NCI-H1436 treated with DMSO at 0.1 percent for 48 hours (cell line): ENCODE results near the gene RTN4RL1.
"Not testable (repeated sequence)": the region's sequence is repeated elsewhere in the genome, so short reads cannot be mapped to it uniquely, and the experiment has no call there.

Experiments used
- DNase-seq: peaks from one replicate; lab custom pipeline; 2025; lab: John Stamatoyannopoulos, UW

Gene RTN4RL1

DNA sequence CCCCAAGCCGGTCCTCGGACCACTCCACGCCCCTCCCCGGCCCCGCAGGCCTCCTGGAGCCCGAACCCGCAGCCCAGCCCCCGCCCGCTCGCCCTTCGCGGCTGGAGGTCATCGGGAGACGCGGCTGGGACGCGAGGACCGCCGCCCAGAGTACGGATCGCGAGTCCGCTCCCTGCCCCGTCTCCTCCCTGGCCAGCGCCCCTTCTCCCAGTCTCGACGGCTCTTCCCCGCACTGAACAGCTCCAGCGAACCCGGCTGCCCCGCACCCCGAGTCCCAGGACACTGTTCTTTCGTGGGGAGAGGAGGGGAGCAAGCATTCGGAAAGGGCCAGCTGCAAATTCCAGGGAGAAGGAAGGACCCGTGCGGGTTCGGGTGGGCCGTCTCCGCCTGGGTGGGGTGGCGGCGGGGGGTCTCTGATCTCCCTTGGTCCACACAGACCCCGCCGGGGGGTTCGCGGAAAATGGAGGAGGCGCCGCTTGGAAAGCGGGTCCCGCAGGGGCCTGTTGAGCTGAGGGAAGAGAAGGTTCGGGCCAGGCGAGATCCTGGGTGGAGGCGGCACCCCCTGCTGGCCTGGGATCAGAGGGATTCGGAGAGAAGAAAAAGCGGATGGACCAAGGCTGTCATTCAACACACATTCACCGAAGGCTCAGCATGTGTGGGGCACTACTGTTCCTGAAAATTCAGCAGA is 632 bp upstream of the RTN4RL1 start:
- no peak for DNase-seq

DNA sequence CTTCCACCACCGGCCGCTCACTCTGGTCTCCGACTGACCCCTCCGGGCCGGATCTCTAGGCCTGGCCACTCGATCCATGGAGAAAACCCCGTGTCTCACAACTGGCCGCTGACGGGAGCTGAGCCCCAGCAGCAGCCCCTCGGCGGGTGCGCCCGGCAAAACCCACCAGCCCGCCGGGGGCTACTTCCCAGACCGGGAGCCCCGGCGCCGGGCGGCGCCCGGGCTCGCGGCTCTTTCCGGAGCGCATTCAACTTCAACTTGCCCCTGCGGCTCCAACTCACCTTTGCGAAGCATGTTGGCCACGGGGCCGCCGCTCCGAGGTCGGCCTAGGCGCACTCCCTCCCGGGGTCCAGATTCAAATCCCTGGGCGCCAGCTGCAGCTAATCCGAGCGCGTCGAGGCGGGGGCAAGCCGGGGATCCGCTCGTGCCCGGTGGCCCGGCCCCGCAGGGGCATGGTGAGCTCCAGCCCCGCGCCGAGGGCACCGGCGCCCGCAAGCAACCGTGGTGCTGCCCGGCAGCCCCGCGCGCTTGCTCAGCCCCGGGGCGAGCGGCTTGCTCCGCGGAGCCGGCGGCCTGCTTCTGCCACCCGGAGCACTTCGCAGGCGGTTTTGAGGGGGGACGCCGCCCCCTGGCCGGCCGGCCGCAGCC is 438 bp downstream of the RTN4RL1 start:
- DNase-seq = no peak

DNA sequence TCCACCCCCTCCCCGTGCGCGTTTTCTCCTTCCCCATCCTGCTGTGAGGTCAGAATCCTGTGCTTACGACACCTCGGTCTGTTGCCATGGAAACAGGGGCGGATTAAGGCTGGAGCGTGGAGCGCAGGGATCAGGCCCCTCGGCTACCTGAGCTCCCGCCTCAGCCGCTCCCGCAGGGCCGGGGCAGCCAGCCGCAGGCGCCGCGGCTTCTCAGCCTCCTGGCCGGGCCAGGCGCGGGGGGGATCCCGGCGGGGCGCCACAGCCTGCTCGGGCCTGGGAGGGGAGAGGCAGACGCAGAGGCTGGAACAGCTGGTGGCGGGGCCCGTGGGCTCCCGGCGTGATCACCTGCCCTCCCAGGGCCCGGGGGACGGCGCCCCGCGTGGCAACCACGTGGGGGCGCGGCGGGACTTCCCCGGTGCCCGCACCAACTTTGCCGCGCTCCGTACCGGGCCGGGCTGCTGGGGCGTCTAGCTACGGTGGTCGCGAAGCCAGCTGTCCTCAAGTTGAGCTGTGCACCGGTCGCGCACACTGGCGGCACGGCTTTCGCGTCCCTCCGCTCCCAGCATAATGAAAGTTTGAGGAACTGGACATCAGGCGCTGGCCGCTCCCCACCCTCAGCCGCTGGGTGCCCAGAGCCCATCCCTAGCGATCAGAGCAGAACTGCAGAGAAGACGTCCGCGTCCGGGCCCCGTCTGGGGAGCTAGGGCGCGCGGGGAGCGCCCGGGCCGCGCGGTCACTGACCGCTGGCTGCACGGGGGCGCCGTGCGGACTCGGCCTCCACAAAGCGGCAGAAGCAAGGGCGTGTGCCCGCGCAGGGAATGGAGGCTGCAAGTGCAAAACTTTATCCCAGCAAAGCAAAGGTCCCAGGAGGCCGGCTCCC is 1.2 kb downstream of the RTN4RL1 start:
- DNase-seq = no peak

DNA sequence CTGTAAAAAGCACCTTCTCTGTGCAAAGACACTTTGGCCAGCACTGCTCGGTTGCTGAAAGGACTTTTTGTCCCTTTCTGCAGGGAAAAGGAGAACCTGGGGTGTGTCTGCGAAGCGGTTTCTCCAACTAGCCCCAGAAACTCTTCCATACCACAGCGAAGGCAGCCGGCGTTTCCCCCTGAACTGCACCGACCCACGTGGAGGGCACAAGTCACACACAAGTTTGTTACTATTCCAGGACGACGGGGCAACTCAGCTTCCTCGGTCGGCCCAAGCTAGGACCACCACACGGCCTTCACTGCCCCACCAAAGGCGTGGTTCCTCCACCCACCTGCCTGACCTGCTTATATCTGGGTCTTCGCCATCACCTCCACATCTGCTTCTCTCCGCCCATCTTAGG is 1.9 kb downstream of the RTN4RL1 start:
- DNase-seq = no peak

DNA sequence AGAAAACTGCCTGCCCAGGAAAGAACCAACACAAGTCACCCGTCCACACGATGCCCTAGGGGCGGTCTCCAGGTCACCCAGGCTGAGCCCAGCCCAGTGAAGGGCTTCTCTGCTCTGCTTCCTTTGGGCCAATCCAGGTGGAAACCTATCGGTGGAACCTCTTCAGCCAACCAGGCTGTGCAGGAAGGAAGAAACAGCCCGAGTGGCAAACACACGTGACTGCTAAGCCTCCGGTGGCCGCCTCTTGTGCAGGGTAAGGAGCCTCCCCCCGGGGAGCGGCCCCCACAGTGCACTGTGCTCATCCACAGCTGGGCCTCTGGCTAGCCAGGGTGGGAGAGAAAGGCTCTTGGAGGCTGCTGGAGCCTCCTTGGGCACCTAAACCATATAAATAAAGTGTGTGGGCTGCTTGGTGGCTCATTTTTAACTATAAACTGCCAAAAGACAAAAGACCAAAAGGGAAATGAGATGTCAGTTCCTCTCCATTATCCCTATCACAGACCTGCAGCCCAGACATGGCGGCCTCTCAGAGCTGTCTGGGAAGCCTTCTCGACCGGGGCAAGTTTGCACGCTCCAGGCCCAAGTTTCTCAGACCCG is 2.4 kb downstream of the RTN4RL1 start:
- no peak for DNase-seq

DNA sequence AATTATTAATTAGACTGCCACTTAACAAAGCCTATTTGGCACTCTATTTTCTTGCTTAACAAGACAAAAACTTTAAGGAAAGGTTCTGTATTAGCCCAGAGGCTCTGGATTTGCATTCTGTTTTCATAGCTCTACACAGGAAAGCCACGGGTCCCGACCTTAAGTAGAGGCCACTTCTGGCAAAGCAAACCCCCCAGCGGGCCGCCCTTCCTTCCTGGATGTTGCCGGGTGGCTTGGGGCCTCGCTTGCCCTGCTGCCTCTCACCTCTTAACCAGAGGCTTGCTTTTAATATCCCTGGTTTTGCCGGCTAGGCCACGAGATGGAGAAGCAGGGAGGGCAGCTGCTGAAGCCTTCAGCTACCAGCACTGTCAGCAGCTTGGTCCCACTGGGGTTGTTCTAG is 4.4 kb downstream of the RTN4RL1 start:
- no peak for DNase-seq

DNA sequence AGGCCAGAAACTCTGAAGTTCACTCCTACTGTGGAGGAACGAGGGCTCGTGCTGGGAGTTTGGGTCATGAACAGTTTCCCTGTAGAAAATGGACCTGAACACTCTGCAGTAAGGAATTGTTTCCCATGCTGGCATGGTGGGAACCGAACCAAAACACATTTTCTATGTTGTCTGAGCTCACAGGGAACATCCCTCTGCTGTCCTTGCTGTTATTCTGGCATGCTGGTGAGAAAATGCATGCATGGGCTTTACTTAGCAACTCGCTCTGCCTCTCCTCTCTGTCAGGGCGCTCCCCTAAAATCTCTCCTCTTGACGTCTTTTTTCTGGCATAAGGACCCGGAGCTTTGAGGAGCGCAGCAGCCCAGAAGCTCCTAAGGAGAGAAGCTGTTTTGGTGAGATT is 5.4 kb downstream of the RTN4RL1 start:
- no peak for DNase-seq

DNA sequence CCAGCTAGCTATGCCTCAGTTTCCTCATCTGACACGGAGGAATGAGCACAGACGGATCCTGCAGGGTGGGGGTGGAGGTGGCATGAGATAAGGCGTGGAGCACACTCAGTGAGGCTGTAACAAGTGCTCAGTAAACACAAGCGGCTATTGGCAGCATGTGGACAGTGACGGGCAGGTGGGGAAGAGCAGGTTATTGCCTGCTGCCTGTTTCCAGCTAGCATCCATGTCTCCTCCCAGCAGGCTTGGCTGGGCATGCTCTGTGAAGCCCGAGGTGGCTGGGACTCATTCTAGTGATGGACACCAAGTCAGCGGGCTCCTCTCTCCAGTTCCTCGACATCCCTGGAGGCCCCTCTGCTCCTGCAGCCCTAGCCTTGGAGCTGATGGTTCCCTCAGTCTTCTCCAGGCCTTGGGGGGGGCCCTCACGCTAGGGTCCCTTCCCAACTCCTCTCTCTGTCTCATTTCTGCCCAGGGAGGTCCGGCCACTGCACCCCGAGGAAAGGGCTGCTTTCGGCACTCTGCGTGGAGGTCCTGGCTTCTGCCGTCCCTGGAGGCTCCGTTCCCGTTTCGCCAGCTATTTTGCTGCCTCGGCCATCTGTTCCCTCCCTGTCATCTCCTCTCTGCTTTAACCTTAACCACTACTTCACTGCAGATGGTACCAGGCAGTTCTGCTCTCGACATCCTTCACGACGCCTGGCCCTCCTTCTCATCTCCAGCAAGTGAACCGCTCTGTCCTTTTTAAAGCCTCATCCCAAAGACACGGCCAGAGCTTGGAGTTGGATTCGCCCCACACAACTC is 6.2 kb downstream of the RTN4RL1 start:
- no peak for DNase-seq

DNA sequence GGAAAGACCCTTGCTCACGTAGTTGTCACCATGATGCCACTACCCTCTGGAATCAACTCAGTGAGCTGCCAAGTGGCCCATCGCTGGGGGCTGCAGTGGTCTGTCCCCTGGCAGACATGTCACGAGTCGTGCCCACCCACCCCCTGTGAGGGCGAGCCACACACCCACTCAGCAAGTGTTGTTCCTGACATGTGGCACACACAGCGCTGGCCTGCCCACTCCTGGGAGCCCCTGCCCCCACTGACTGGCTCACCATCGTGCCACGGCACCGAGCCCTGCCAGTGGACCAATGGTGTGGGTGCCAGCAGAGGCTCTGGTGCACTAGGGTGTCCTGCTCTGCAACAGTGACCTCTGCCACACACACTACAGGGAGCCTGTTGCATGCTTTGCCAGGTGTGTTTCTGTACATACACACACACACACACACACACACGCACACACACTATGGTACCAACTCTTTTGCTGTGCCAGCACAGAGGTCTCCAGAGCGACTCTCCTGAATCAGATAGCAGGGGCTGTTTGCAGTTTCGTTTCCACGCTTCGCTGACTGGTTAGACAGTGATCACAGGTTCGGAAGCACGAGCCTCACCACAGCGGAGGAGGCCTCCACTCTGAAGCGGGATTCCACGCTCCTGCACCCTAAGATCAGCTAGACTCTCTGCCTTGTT is 7.7 kb downstream of the RTN4RL1 start:
- no peak for DNase-seq

DNA sequence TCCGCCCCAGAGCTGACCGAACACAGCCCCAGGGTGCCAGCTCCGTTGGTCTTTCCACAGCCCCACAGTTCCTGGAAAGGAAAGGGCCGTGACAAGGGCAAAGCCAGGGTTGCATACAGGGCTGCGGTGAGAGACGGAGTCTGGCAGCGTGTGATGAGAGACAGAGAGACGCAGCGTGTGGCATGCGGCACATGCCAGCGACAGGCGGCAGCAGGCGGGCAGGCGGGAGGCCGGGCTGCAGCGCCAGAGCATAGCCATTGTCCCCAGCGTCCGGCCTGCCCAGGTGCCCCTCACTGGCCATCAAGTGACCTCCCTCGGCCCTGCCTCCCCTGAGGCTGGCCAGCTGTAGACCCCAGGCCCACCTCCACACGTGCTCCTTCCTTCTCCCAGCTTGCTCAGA is 8.6 kb downstream of the RTN4RL1 start:
- DNase-seq = no peak

DNA sequence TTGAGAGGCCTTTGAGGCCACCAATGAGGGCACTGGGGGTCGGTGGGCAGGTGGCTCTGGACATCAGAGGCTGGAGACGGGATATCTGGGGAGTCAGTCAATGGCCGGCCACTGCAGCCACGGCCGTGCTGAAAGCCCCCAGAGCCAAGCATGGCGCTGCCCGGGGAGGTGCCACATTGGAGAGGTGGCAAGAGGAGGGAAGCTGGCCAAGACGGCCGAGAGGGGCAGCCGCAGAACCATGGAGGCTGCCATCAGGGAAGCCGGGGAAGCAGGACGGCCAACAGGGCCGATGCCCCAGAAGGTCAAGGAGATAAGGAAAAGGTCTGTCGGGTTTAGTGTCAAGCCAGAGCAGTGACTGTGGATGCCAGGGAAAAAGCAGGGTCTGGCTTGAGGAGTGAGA is 9.8 kb downstream of the RTN4RL1 start:
- no peak for DNase-seq

DNA sequence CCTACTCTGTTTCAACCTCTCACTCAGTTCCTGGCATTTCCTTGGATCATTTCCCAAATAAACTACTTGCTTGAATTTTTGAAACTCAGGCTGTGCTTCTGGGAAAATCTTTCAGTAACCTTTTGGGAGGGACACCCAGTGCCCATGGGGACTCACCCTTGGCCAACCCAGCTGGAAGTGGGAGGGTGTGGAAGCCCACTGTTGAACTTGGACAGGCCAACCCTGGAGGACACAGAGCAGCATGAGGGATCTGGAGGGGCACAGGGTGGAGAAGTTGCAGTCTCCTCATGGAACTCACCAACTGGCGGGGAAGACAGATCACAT is 11.2 kb downstream of the RTN4RL1 start:
- no peak for DNase-seq

DNA sequence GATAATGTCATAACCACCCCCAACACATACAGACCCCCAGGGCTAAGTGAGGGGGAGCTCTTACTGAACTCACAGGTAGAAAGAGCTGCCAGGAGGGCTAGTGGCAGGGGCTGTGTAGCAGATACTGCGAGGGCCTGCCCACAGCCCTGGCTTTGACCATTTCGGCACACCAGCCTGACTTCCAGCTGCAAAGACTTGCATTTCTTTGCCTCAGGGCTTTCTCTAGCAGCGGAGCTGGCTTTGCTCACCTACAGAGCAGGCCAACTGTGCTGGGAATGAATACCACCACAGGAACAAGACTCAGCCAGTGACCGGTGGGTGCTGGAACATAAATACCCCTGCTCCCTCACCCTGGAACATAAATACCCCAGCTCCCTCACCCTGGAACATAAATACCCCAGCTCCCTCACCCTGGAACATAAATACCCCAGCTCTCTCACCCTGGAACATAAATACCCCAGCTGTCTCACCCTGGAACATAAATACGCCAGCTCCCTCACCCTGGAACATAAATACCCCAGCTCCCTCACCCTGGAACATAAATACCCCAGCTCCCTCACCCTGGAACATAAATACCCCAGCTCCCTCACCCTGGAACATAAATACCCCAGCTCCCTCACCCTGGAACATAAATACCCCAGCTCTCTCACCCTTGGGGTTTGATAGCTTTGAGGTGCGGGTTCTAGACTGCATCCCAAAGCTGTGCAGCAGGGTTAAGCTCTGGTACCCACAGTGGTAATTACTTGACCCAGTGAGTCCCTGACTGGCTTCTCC is 11.7 kb downstream of the RTN4RL1 start:
- DNase-seq = not testable (repeated sequence)

DNA sequence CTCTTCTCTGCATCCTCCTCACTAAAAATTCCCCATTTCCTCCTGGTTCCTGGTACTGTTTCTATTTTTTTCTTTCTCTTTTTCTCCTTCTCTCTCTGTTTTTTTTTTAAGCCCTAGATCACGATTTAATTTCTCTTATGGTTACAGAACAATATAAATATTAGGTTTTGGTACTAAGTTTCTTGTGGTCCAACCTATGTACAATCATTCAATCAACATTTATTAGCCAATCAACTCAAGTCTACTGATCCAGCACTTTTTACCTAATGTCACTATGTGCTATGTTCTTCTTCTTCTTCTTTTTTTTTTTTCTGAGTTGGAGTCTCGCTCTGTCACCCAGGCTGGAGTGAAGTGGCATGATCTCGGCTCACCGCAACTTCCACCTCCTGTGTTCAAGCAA is 12.6 kb downstream of the RTN4RL1 start:
- DNase-seq = no peak

DNA sequence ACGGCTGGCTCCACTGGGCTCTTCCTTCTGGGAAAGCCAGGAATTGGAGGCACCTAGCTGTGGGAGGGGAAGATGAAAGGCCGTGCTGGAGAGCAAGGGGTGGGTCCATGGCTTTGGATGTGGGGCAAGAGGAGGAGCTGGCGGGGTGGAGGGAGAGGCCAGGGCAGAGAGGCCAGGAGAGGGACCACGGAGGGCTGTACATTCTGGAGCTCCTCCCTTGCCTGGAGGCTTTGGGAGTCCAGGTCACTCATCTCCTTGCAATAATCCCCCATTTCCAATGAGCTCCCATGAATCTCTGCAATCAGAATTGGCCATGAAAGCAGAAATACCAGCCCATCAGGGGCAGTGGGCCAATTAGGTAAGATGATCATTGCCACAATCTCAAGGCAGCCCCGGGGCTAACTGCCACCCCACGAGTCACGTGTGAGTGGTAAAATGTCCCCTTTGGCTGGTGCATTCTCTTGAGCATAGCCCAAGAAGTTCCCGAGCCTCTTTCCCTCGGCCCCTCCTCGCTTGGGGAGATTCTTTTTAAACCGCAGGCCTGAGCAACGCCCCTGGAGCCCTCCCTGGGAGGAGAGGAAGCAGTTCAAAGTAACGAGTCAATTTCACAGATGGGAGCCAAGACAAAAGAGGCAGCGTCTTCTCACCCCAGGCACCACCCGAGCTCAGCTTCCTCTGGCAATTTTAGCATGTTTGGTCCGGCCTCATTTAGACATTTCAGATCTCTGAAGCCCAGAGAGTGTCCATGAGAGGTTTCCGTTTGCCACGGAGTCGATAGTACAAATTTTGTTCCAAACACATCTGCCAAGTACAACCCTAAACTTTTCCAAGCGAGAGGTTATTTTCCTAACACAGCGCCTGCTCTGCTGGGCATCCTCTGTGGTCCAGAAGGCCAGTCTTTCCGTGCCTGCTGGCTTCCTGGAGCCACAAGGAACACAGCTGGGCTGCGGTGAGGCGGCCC is 13.4 kb downstream of the RTN4RL1 start:
- DNase-seq = no peak

DNA sequence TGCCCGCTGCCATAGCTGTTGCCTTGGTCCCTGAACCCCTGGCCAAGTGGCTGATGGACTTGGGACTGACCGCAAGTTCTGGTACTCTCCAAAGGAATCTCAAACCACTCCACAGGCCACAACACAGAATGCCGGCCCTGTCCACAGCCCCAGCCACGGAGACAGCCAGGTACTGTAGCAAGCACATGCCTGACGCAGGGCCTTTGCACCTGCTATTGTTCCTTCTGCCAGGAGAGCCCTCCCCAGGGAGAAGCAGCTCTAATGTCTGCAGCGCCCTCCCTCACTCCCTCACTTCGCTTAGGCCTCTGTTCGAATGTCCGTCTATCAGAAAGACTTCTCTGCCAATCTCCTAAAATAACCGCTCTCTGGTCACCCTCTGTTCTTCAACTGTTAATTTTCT is 15.4 kb downstream of the RTN4RL1 start:
- no peak for DNase-seq

DNA sequence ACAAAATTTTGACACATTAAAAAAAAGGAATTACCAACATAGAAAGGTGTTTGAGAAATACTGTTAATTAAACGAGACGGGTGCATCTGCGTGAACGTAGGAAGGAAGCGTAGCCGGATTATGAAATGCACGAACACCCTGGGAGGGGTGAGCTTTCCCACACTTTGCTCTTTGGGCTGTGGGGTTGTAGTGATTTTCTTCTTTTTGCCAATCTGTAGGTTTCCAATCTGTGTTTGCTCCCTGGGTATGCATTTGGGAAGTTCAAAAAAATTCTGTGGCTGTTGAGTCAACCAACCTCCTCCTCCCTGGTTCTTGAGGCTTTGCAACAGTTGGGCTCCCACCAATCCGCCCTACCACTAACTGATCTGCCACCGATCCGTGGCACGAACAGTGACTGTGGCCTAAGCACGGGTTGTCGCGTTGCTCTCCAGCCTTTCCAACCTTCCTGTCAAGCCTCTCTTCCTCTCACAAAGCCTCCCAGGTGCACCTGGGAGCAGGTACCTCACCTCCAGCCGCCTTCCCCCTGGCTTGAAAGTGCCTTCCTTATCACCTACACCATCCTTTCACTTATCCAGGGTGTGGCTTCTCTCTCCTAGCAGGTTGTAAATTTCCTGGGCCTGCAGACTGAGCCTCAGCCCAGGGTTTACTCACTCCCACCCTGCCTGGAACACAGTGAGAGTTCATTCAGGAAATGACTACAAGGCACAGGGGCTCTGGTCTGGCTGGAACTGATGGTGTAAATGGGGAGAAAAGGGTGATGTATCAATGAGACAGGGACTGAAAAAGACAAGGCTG is 16.6 kb downstream of the RTN4RL1 start:
- DNase-seq = no peak

DNA sequence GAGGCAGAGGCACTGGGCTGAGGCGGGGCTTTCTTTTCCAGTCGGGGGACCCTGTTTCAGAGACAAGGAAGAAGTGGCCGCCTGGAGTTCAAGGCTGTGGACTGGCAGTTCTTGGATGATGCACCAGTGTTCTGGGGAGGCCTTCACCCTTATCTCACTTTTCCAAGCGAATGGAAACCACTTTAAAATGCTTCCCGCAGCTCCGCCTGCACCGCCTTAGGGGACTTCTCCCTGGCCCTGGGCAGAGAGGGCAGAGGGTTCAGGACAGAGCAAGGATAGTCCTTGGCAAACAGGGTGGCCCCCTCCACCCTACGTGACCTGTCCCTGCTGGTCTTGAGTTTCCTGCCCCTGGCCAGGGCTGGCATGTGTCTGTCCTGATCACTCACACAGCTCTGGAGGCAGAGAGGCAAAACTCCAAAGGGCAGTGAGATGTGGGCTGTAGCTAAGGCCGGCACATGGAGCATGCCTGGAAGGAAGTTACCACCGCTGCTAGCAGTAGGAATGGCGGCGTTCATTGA is 20.6 kb downstream of the RTN4RL1 start:
- no peak for DNase-seq
